Fibroblast of peridontal ligament (primary cell): ENCODE results near the gene PRSS8.
"Not testable (repeated sequence)": the region's sequence is repeated elsewhere in the genome, so short reads cannot be mapped to it uniquely, and the experiment has no call there.

ENCODE experiments used
- DNase-seq: peaks from one replicate; pipeline ENCODE4 v3.0.0-alpha.2; 2010; ENCODE audit errors: extremely low read depth

The PRSS8 gene

DNA sequence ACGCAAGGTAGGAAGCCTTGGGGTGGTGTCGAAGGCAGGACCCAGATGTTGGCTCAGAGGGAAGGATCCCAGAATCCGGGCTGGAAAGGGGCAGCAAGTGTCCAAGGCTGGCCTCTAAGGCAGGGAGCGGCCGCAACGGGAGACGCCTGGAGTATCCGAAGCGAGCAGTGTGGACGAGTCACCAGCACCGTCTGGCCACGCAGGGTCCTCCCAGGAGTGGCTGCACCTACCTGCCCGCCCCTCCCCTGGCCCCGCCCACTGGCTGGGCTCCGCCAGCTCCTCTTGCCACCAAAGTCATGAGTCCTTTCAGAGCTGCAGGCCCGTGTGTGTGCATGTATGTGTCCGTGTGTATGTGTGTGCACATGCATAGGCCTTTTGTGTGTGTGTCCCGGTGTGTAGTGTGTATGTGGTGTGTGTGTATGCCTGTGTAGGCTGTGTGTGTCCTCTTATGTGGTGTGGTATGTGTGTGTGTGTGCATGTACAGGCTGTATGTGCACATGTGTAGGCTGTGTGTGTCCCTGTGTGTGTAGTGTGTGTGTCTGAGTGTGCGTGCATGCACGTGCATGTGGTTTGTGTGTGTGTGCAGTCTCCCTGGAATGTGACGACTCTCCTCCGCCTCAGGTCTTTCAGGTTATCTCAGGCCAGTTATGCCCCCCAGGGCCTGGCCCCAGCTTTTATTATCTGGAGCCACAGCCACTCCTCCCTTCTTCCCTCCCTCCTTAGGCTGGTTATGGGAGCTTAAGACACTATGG is at the start of gene PRSS8:
TSS of gene PRSS8 (minus strand) at position 193 of the 752 bp plus-strand sequence. CDS start 229 bp downstream, outside the sequence.
- DNase-seq = no peak

DNA sequence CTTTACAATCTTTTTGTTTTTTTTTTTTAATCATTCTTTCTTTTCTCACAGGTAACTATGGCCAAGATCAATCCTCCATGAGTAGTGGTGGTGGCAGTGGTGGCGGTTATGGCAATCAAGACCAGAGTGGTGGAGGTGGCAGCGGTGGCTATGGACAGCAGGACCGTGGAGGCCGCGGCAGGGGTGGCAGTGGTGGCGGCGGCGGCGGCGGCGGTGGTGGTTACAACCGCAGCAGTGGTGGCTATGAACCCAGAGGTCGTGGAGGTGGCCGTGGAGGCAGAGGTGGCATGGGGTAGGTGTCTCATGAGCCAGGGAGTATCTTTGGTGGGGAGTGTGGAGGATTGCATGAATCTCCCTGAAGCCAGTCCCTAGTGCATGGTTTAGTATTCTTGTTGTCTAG is 49.4 kb upstream of the PRSS8 start:
- DNase-seq = no peak

DNA sequence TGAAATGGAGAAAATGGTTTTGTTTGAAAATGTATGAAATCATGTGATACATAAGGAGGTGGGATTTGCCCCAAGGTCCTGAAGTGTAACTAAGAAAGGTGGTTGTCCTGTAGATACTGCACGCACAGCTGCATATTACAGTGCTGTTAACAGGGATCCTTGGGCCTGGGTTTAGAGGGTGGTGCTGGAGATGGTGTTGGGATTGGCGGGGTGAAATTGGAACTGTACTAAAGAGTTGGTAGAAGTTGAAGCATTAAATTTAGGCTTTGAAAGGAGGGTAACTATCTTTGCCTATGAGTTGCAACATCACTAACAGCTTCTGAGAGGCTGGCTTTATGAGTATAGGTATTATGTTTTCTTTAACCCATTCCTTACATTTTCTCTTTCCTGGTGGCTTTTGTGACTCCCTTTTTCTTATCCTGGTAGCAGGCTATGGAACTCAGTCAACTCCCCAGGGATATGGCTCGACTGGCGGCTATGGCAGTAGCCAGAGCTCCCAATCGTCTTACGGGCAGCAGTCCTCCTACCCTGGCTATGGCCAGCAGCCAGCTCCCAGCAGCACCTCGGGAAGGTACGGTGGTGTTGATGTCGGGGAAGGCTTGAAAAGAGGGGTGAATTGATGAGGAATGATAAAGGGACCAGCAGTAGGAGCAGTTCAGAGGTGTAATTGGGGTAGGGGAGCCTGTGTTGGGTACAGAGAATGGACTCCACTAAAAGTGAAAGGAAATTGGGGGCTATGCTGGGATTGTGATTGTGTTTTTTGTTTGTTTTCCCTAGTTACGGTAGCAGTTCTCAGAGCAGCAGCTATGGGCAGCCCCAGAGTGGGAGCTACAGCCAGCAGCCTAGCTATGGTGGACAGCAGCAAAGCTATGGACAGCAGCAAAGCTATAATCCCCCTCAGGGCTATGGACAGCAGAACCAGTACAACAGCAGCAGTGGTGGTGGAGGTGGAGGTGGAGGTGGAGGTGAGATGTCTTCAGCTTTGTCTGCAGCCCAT is 48.2 kb upstream of the PRSS8 start:
- DNase-seq = no peak

DNA sequence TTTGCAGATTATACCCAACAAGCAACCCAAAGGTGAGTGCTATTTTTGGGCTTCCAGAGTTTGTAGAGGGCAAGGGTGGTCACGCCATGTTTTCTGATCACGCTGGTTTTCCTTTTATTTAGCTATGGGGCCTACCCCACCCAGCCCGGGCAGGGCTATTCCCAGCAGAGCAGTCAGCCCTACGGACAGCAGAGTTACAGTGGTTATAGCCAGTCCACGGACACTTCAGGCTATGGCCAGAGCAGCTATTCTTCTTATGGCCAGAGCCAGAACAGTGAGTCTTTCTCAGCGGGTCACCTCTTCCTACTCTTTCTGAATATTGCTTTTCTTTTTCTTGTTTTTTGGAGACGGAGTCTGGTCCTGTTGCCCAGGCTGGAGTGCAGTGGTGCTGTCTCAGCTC is 46.9 kb upstream of the PRSS8 start:
- no peak for DNase-seq

DNA sequence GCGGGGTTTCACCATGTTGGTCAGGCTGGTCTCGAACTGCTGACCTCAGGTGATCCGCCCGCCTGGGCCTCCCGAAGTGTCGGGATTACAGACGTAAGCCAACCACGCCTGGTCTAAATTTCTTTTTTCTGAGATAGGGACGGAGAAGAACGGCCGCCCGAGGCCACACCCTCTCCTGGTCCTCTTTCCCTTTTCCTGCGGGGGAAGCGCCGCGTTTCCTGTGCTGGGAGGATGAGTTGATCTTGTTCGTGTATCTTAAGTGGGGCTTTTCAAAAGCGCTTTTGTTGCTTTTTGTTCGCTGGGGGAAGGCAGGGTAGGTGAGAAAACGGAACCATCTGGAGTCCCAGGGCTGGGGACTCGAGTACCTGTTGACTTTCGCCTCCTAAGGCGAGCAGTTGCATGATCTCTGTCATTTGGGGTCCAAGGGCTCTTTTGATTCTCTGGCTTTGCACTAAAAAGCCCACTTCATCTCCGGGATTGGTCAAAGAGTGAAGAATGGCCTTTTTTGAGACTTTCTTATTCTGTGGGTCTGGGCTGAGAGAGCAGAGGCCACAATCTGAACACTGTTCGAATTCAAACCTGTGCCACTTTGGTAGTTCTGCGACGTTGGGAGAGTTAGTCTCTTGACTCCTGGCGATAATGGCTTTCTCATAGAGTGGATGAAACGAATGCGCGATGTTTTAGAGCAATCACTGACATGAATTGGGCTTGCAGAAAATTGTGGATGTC is 45.7 kb upstream of the PRSS8 start:
- DNase-seq = no peak

DNA sequence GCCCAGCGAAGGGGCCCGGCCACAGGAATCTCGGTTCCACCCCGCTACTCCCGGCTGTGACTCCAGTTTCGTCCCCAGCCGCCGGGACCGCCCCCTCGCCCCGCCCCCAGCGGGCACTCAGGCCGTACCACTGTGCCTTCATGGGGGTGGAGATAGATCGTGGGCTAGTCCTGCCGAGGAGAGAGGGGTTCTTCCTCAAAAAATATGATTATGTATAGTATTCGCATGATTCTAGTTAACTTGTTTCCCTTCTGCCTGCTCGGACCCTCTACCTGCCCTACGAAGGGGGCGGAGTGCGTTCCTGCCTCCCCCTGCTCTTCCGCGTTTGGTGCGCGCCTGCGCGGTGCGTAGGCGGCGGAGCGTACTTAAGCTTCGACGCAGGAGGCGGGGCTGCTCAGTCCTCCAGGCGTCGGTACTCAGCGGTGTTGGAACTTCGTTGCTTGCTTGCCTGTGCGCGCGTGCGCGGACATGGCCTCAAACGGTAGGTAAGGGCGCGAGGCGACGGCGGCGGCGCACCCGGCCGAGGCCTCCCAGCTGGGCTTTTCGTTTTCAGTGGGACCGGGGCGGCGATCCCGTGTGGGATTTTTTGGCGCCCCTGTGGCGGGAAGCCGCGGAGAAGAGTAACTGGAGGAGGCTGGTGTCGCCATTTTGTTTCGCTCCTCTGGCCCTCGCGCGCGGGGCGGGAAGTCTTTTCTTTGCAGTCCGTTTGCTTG is 44.4 kb upstream of the PRSS8 start, which contains the start of gene FUS:
TSS of gene FUS (plus strand) at position 393 of the 713 bp plus-strand sequence. CDS start at position 469, 76 bp downstream.
- DNase-seq = peak; percentile 90

DNA sequence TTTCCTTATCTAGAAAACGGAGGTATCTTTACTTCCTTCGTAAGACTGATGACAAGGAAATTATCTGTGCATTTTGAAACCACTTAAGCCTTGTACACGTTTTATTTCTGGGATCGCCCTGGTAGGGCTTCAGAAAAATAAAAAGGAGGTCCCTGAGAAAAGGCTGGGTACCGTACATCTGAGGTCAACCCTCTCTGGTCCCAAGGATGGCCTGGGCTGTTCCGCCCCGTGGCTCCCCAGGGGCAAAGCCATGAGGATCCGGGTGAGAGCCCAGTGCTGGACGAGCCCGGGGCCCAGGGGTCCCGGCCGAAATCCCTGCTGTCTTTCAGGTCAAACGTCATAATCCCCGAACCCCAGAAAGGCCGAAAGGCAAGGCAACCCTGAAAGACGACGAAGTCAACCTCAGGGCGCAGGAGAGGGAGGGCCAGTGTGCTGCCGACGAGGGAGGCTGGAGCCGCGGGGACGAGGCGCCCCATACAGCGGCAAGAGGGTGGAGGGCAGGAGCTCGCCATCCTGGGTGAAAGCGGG is 43.8 kb upstream of the PRSS8 start:
- peak; percentile 17 for DNase-seq

DNA sequence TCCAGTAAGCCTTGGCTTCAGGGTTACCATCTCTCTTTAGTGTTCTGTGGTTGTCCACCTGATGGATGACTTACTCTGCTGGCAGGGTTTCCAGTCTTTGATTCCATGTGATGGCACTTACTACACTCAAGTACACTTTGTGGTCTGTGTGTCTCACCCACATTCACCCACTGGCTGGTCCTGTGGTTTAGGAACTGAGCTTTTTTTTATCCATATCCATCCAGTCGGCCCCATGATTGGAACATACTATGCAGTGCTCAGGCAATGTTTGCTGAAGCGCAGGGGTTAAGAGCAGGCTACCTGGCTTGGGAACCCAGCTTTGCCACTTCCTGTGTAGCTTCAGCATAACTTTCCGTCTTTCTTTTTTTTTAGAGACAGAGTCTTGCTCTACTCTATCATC is 41.6 kb upstream of the PRSS8 start:
- peak; percentile 42 for DNase-seq

DNA sequence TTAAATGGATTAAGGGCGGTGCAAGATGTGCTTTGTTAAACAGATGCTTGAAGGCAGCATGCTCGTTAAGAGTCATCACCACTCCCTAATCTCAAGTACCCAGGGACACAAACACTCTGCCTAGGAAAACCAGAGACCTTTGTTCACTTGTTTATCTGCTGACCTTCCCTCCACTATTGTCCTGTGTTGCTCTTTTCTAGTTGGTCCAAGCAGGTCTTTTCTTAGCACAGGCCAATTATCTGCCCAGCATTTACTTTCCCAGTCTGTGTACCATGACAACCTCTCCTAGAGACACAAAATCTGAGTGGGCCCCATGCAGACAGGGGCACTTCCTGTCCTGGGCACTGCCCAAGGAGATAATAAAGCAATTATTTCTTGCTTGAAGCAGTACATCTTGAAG is 34.5 kb upstream of the PRSS8 start:
- DNase-seq = not testable (repeated sequence)

DNA sequence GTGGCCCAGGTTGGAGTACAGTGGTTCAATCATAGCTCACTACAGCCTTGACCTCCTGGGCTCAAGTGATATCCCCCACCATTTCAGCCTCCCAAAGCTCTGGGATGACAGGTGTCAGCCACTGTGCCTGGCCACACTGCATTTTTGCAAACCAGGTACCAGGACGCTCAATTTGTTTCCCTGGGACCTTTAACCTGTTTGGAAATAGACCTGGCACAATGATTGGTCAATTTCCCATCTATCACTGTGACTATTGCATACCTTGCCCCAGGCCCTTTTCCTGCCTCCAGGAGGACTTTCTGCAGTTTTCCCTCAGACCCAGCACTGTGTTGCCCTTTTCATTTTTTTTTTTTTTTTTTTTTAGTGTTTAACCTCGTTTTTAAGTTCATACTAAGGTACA is 33.3 kb upstream of the PRSS8 start:
- no peak for DNase-seq

DNA sequence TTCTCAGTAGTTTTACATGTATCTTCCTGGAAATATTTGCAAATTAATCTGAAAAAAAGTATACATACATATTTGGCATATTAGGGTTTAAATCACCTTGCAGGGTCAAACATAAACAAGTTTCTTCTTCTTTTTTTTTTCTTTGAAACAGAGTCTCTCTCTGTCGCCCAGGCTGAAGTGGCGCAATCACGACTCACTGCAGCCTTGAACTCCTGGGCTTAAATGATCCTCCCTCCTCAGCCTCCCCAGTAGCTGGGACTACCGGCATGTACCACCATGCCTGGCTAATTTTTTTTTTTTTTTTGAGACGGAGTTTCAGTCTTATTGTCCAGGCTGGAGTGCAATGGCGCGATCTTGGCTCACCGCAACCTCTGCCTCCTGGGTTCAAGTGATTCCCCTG is 31.8 kb upstream of the PRSS8 start:
- no peak for DNase-seq

DNA sequence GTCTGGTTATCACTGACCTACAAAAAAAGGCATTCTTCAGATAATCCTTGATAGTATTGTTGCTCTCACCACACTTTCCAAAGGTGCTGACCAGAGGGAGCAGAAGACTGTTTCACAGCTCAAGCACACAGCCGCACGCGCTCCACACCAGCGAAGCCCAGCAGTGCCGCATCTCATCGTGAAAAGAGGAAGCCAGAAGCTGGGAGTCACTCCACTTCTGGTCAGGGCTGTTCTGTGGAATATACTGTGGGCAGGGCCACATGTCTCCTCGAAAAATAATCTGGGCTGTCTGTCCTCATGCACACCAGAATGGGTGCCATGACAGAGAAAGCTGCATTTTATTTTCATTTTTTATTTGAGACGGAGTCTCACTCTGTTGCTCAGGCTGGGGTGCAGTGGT is 21.6 kb upstream of the PRSS8 start:
- DNase-seq = no peak

DNA sequence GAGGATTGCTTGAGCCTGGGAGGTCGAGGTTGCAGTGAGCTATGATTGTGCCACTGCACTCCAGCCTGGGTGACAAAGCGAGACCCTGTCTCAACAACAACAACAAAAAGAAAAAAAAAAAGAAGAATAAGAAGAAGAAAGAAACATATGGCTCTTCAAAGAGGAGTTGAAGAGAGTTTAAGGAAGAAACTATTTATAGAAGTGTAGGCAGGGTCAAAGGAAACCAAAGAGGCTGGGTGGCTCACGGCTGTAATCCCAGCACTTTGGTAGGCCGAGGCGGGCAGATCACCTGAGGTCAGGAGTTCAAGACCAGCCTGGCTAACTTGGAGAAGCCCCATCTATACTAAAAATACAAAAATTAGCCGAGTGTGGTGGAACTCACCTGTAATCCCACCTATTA is 15.4 kb upstream of the PRSS8 start:
- DNase-seq = not testable (repeated sequence)

DNA sequence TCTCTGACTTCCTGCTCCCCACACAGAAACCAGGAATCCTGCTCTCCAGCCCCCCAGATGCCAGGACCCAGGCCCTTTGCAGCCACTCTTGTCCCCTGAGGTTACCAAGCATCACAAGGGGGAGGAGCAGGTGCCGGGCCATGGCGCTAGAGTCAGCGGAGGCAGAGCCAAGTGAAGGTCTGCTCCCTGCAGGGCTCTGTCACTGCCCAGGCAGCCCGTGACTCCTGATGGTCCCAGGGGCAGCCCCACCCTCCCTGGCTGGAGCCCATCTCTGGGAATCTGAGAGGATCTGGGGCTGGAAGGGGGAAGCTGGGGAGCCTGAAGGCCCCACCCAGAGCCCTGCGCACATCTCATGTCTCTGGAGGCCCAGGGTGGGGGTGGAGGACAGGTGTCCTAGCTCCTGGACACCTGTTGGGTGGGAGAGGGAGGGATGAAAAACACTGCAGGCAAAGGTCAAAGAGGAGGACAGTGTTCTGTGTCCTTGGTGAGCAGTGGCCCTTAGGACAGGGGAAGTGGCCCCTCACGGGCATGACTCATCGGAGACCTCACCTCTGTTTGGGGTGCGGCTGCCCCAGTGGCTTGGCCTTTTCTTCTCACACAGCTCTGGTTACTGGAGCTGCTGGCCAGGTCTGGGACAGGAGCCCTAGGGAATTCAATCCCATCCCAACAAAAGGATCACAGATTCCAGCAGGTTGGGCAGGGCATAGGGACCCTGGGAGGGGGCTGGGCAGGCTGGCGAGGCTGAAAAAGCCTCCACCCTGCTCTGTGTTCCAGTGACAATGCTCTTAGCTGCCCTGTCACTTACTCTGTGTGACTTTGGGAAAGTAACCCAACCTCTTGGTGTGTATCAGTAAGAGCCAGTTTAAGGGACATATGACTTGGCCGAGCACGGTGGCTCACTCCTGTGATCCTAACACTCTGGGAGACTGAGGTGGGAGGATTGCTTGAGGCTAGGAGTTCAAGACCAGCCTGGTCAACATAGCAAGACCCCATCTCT is 14.7 kb upstream of the PRSS8 start, which contains the start of gene PRSS36:
TSS of gene PRSS36 (minus strand) at position 173 of the 997 bp plus-strand sequence. CDS start at position 142, 31 bp downstream.
- no peak for DNase-seq

DNA sequence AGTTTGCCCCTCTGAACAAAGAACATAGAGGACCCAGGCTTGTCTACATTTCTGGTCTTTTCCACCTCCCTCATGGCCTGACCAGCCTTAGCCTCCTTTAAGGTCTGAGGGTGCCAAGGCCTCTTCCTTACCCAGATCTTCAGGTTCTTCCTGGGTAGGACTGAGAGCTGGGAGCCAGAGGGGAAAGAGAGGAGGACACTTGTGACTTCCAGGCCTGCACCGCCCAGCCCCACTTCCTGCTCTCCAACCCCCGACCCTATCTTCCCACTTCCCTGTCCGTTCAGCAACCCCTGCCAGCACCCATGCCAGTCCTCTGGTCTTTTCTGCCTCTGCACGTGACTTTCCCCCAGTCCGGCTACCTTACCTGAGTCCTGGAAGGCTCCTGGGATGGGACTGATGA is 13.8 kb upstream of the PRSS8 start:
- no peak for DNase-seq

DNA sequence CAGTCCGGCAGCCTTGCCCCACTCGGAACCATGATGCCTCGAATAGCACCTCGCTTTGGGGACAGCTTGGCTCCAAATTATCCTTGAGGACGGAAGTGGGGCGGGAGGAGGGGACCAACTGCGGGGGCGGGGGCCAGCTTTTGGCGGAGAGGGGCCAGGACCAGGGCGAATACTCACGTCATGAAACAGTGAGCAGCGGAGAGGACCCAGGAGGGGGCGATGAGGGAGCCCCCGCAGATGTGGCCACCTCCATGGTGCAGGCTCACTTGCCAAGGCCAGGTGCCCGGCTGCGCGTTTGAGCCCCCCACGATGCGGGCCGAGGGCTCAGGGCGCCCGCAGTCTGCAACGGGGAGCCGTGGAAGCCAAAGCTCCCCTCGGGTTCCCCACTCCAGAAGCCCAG is 13.4 kb upstream of the PRSS8 start:
- no peak for DNase-seq

DNA sequence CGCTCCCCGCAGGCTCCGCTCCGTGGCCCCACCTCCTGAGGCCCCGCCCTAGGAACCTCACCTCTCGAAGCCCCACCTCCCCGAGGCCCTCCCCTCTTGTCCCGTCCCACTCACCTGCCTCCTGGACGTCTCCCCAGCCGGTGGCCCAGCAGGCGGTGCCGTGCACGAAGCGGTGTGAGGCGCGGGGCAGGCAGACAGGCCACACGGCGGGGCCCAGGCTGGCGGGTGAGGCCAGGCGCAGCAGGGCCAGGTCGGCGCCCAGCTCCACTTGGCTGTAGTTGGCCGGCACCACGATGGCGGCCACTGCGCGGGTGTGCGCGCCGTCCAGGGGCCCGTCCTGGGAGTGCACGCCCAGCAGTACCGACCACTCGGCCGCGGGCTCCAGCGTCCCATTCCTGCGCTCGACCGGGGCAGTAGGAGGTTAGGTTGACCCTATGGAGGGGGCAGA is 12.8 kb upstream of the PRSS8 start:
- DNase-seq = no peak

DNA sequence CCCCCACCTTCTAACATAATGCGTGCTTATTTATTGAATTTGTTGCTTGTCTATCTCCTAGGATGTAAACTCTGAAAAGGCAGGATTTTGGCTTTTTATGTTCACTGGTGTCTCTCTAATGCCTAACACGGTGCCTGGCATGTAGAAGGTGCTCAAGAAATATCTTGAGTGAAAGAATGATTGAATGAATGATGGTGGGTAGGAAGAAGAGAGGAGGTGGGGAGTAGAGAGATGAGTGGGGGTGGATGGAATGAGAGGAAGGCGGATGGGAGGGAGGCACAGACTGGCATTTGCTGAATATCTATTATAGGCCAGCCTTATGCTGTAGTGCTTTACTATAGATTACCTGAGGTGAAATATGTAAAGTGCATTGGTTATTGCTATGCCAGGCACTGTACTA is 12.0 kb upstream of the PRSS8 start:
- no peak for DNase-seq

DNA sequence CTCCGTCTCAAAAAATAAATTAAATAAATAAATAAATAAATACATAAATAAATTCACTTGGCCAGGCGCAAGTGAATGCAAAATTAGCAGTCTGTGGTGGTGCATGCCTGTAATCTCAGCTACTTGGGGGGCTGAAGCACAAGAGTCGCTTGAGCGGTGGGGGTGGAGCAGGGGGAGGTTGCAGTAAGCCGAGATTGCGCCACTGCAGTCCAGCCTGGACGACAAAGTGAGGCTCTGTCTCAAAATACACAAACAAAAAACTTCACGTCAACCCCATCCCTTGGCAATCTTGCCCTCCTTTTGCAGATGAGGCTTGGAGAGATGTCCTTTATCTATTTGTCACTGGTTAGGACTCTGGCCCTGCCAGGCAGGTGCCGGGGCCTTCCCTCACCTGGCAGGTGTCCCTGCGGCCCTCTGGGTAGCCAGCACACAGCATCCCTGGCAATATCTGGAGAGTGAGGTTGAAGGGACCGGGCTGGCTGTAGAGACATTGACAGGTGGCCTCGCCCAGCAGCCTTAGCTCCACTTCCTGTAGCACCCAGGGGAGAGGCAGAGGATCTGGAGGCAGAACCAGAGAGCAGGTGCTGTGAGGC is 10.0 kb upstream of the PRSS8 start:
- no peak for DNase-seq
